Neutrophil (primary cell): ENCODE measurements around the gene ERICH6.

Source experiments
- H3K27ac ChIP-seq: fragments of 200-600 bp; sonication (generic); 2 replicates; pipeline ENCODE4 v1.5.1; 2016; ENCODE audit warnings: mild to moderate bottlenecking, moderate library complexity
- H3K27me3 ChIP-seq: fragments of 200-600 bp; sonication (generic); 2 replicates; pipeline ENCODE4 v1.6.0; 2016; ENCODE audit warnings: mild to moderate bottlenecking
- H3K36me3 ChIP-seq: fragments of 200-600 bp; sonication (generic); 2 replicates; pipeline ENCODE4 v1.5.1; 2017
- H3K4me1 ChIP-seq, 2 experiments: fragments of 200-600 bp in 1 of 2; sonication (generic) in 1 of 2; 1 replicate in 1 of 2; 2 replicates in 1 of 2; pipeline versions ENCODE4 v1.5.1 to v1.6.1; 2013 to 2016; ENCODE audit warnings: low read depth in 1 of 2, low read length in 1 of 2, mild to moderate bottlenecking in 1 of 2, moderate library complexity in 1 of 2; ENCODE audit not compliant: control insufficient read depth in 1 of 2, insufficient read depth in 1 of 2
- H3K4me3 ChIP-seq, 2 experiments: fragments of 200-600 bp in 1 of 2; sonication (generic) in 1 of 2; 1 replicate in 1 of 2; 2 replicates in 1 of 2; pipeline ENCODE4 v1.5.1; 2013 to 2016; ENCODE audit warnings: low read depth in 1 of 2, low read length in 1 of 2, mild to moderate bottlenecking in 1 of 2, moderate library complexity in 1 of 2
- H3K9me3 ChIP-seq: fragments of 200-600 bp; sonication (generic); 2 replicates; pipeline ENCODE4 v1.5.1; 2016
- TF ChIP-seq, protein P1 (sequence below): fragments of 200-600 bp; sonication (generic); IDR thresholded peaks from 2 replicates; pipeline ENCODE4 v1.5.1; 2016; ENCODE audit warnings: antibody characterized with exemption

The ERICH6 gene

DNA sequence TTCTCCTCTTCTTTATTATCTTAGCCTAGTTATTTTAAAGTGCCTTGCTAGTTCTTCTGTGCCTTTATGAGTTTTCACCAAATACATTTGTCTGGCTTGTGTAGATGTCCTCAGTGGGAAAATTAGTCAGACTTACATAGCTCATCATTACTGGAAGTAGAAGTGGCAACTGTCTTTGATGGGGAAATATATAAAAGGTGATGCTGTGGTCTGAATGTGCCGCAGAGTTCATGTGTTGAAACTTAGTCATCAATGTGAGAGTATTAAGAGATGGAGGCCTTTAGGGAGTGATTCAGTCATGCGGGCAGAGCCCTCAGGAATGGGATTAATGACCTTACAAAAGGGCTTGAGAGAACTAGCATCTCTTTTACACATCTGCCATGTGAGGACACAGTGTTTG lies 6.4 kb upstream of the ERICH6 start:
- Histone ChIP-seq H3K9me3 (no peaks in the 10 kb centered on the region), H3K4me1 (no peaks in the 10 kb centered on the region), H3K4me3 (no peak overlapping the region), H3K27ac (no peak overlapping the region), H3K36me3 (no peaks in the 10 kb centered on the region), H3K27me3 (no peaks in the 10 kb centered on the region)
- TF ChIP-seq, protein P1, sequence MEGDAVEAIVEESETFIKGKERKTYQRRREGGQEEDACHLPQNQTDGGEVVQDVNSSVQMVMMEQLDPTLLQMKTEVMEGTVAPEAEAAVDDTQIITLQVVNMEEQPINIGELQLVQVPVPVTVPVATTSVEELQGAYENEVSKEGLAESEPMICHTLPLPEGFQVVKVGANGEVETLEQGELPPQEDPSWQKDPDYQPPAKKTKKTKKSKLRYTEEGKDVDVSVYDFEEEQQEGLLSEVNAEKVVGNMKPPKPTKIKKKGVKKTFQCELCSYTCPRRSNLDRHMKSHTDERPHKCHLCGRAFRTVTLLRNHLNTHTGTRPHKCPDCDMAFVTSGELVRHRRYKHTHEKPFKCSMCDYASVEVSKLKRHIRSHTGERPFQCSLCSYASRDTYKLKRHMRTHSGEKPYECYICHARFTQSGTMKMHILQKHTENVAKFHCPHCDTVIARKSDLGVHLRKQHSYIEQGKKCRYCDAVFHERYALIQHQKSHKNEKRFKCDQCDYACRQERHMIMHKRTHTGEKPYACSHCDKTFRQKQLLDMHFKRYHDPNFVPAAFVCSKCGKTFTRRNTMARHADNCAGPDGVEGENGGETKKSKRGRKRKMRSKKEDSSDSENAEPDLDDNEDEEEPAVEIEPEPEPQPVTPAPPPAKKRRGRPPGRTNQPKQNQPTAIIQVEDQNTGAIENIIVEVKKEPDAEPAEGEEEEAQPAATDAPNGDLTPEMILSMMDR: no peak

DNA sequence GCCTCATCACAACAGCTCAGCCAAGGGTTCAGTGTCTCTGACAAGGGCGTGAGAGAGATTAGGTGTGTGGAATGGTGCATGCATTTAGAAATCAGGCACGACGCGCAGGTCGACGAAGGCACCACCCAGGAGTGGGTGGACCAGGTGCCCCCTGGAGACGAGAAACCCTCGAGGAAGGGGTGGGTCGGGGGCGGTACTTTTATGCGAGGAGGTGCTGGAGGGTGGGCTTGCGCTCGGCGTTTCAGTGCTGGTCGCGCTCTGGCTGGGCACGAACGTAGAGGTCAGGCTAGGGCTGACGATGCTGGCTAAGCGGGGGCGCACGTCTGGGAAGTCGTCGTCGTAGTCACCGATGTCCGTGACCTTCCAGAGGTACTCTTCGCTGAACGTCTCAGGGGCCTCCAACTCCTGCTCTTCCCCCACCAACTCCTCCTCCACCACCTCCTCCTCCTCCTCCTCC lies 393 bp downstream of the ERICH6 start:
- no peaks in the 10 kb centered on the region for H3K36me3 ChIP-seq
- TF ChIP-seq, protein P1: no peak
- no peaks in the 10 kb centered on the region for H3K9me3 ChIP-seq

DNA sequence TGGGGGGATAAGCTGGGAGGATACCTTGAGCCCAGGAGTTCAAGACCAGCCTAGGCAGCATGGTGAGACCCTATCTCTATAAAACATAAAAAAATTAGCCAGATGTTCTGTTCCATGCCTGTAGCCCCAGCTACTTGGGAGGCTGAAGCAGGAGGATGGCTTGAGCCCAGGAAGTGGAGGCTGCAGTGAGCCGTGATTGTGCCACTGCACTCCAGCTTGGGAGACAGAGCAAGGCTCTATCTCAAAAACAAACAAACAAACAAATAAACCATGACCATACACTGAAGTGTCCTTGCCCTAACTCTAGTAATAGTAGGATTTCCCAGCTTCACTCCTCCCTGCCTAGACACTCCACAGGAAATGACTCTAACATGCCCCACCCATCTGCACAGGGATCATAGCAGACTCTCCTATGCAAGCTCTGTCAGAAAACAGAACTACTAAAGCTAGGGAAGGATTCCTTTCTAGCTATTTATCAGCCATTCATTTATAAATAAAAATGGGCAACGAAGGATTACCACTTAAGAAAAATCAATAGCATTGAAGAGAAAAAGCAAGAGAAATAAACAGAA lies 4.6 kb downstream of the ERICH6 start:
- H3K27ac ChIP-seq: no peak overlapping the region

More for the DNA sequence above, 393 bp downstream of the ERICH6 start:
- H3K27ac ChIP-seq: peak overlapping the region; percentile 74
- H3K4me3 ChIP-seq: peak overlapping the region; percentile 75 to 76
- H3K4me1 ChIP-seq: peaks cover 4 to 8% of the 10 kb centered on the region in 2 experiments
- H3K27me3 ChIP-seq: peaks cover 22% of the 10 kb centered on the region

DNA sequence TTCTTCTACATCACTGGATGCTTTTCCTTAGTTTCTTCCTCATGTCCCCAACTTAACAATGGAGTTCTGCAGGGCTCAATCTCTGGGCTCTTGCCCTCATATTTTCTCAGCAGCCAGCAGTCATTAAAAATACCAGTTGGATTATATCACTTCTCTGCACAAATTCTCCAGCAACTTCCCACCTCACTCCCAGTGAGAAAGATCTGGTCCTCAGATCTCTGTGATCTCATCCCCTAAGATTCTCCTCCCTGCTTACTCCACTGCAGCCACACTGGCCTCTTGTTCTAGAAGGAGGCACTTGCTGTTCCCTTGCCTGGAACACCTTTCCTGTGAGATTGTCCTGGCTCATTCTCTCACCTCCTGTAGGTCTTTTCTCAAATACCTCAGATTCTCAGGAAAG lies 6.1 kb downstream of the ERICH6 start:
- peaks cover 2% of the 10 kb centered on the region for H3K9me3 ChIP-seq
- no peaks in the 10 kb centered on the region for H3K4me1 ChIP-seq
- no peaks in the 10 kb centered on the region for H3K36me3 ChIP-seq
- no peak overlapping the region for H3K4me3 ChIP-seq
- H3K27me3 ChIP-seq: peaks cover 15% of the 10 kb centered on the region
- TF ChIP-seq, protein P1: no peak
- H3K27ac ChIP-seq: no peak overlapping the region

More for the DNA sequence above, 4.6 kb downstream of the ERICH6 start:
- TF ChIP-seq, protein P1: no peak
- peaks cover 22% of the 10 kb centered on the region for H3K27me3 ChIP-seq
- H3K9me3 ChIP-seq: no peaks in the 10 kb centered on the region
- peaks cover 0 to 5% of the 10 kb centered on the region in 2 experiments for H3K4me1 ChIP-seq
- no peak overlapping the region for H3K4me3 ChIP-seq
- H3K36me3 ChIP-seq: no peaks in the 10 kb centered on the region

DNA sequence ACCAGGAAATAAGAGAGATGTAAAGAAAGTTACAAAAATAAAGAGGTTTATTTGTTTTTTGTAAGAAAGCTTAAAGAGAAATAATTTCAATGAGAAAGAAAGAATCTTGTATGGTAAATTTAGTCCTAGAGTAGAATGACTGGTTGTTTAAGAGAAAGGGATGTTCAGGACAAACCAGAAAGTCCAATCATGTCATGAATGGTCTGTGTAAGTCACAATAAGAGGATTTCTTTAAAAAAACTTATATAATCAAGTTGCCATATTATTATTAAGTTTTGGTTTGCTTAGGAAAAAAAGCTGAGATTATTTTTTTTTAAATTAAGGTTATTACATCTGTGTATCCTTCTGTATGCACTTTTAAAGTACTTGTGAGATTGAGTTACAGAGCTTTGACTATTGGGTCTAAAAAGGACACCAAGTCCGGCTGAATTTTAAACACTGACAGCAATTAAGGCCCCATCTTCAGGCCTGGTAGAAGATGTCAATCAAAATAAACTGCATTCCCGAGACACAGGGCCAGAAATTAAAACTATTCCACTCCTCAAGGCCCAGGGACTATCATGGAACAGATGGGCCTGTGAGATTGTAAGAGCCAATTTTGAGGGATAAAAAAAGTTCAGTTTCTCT lies 12.2 kb downstream of the ERICH6 start:
- H3K27me3 ChIP-seq: no peaks in the 10 kb centered on the region
- no peaks in the 10 kb centered on the region for H3K36me3 ChIP-seq
- no peak overlapping the region for H3K4me3 ChIP-seq
- no peak overlapping the region for H3K27ac ChIP-seq
- H3K4me1 ChIP-seq: no peaks in the 10 kb centered on the region
- H3K9me3 ChIP-seq: peaks cover 7% of the 10 kb centered on the region
- TF ChIP-seq, protein P1: no peak
